B cell (primary cell): ENCODE data around the gene KMT2A.

ENCODE experiments used
- EZH2 ChIP-seq: IDR thresholded peaks from 2 replicates; pipeline ENCODE4 v1.6.1; 2012; ENCODE audit warnings: borderline replicate concordance, low read depth, mild to moderate bottlenecking, moderate library complexity, low read length; ENCODE audit not compliant: insufficient read depth, poor library complexity, severe bottlenecking
- TF ChIP-seq, protein P1 (sequence below): fragments of 200-600 bp; IDR thresholded peaks from one replicate; pipeline ENCODE4 v1.8.0; 2022; ENCODE audit warnings: antibody characterized with exemption, mild to moderate bottlenecking

DNA sequence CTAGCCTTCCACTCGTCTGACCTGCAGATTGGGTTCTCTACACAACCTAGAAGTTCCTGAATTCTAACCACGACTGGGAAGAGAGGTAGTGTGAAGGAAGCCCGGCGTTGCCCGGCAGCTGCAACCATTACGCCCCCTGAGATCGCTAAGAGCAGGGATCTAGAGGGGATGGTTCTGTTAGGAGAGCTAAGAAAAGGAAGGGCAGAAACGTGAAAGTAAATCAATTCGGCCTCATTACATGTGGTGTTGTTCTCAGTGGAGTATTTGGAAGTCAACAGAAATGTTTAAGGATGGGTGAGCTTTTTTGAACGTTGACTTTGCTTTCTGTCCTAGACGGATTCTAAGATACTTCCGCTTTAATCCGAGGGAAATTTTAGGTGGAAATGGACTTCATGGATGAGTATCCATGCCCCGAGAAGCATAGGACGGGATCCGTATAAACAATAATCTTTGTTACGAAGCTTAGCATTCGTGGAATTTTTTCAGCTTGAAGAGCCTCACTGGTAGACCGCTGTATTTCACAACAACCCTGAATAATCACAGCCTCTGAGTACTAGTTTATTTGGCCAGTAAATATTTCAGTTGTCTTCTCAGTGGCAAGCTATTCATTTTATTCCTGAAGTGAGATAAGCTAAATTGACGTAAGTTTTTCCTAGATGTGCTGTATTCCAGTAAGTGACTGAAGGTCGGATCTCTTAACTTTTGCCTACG lies 34.3 kb upstream of the KMT2A start:
- TF ChIP-seq, protein P1, sequence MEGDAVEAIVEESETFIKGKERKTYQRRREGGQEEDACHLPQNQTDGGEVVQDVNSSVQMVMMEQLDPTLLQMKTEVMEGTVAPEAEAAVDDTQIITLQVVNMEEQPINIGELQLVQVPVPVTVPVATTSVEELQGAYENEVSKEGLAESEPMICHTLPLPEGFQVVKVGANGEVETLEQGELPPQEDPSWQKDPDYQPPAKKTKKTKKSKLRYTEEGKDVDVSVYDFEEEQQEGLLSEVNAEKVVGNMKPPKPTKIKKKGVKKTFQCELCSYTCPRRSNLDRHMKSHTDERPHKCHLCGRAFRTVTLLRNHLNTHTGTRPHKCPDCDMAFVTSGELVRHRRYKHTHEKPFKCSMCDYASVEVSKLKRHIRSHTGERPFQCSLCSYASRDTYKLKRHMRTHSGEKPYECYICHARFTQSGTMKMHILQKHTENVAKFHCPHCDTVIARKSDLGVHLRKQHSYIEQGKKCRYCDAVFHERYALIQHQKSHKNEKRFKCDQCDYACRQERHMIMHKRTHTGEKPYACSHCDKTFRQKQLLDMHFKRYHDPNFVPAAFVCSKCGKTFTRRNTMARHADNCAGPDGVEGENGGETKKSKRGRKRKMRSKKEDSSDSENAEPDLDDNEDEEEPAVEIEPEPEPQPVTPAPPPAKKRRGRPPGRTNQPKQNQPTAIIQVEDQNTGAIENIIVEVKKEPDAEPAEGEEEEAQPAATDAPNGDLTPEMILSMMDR: no peak
- TF ChIP-seq EZH2: no peak
